ENCODE data around the gene MED27.

The MED27 gene

GRCh38 chr9:131915181-131915580, 164.5 kb downstream of the MED27 start:
- DNase-seq: no peak

GRCh38 chr9:131912671-131913070, 167.0 kb downstream of the MED27 start:
- no peak for DNase-seq

GRCh38 chr9:131912069-131912468, 167.6 kb downstream of the MED27 start:
- DNase-seq: no peak

- no peak for DNase-seq
These were observed 169.1 kb downstream of the MED27 start for GRCh38 chr9:131910572-131910971.

- no peak for DNase-seq
These were observed 174.5 kb downstream of the MED27 start for GRCh38 chr9:131905144-131905543.

GRCh38 chr9:131899296-131900228, 180.1 kb downstream of the MED27 start:
- DNase-seq: no peak

- DNase-seq: no peak
These were observed 186.7 kb downstream of the MED27 start for GRCh38 chr9:131892902-131893500.

- DNase-seq: no peak
These were observed 187.4 kb downstream of the MED27 start for GRCh38 chr9:131892162-131892707.

GRCh38 chr9:131891598-131891997, 188.1 kb downstream of the MED27 start:
- DNase-seq: no peak

GRCh38 chr9:131889437-131890251, 190.0 kb downstream of the MED27 start:
- no peak for DNase-seq

GRCh38 chr9:131888923-131889322, 190.7 kb downstream of the MED27 start:
- no peak for DNase-seq

- DNase-seq: no peak
These were observed 192.0 kb downstream of the MED27 start for GRCh38 chr9:131887680-131888079.

- DNase-seq: no peak
These were observed 192.8 kb downstream of the MED27 start for GRCh38 chr9:131886826-131887225.

GRCh38 chr9:131885144-131885609, 194.5 kb downstream of the MED27 start:
- DNase-seq: no peak

GRCh38 chr9:131884222-131884621, 195.4 kb downstream of the MED27 start:
- DNase-seq: no peak

- no peak for DNase-seq
These were observed 198.7 kb downstream of the MED27 start for GRCh38 chr9:131880833-131881583.

GRCh38 chr9:131879911-131880290, 199.8 kb downstream of the MED27 start:
- DNase-seq: no peak

- DNase-seq: no peak
These were observed 200.3 kb downstream of the MED27 start for GRCh38 chr9:131879181-131879910.

- no peak for DNase-seq
These were observed 203.2 kb downstream of the MED27 start for GRCh38 chr9:131876486-131876885.

GRCh38 chr9:131875828-131876485, 203.7 kb downstream of the MED27 start:
- DNase-seq: no peak
